Adrenal gland (tissue), 5 donors: ENCODE measurements around the gene TNFRSF25.

Experiments
- POLR2A ChIP-seq, 2 donors: fragments of 450-650 bp; IDR thresholded peaks; one replicate each; pipeline ENCODE4 v1.6.1; 2017; ENCODE audit warnings: antibody characterized with exemption in 2 of 2, mild to moderate bottlenecking in 2 of 2, moderate library complexity in 1 of 2
- TF ChIP-seq, protein P1 (sequence below), 6 experiments: fragments of 450-650 bp in 4 of 6; fragments of 200-600 bp in 2 of 6; sonication (generic) in 1 of 6; IDR thresholded peaks; 1 replicate in 5 of 6; 2 replicates in 1 of 6; pipeline versions ENCODE4 v1.5.1 to v1.8.0; 2016 to 2021; ENCODE audit warnings: antibody characterized with exemption in 6 of 6, mild to moderate bottlenecking in 2 of 6, moderate library complexity in 1 of 6
- donor health status: DM: no; HTN: no; CAD: no.

DNA sequence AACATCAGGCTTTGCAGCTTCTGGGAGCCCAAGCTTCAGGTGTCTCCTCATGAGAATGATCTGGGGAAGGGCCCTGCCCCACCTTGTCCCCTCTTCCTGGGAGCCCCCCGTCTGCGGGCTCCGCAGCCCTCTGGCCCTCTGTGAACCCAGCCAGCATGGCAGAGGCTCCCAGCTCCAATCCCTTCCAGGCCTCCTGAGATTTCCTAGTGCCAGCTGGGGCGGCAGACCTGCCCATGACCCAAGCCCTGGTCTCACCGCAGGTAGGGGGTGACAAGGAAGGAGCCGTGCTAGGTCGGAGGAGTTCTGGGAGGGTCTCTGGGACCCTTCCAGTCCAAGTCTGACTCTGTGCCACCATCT, 17.8 kb upstream of the TNFRSF25 start:
- no peak for TF ChIP-seq POLR2A (IDR thresholded peaks at IDR 0.05)
- TF ChIP-seq, protein P1, sequence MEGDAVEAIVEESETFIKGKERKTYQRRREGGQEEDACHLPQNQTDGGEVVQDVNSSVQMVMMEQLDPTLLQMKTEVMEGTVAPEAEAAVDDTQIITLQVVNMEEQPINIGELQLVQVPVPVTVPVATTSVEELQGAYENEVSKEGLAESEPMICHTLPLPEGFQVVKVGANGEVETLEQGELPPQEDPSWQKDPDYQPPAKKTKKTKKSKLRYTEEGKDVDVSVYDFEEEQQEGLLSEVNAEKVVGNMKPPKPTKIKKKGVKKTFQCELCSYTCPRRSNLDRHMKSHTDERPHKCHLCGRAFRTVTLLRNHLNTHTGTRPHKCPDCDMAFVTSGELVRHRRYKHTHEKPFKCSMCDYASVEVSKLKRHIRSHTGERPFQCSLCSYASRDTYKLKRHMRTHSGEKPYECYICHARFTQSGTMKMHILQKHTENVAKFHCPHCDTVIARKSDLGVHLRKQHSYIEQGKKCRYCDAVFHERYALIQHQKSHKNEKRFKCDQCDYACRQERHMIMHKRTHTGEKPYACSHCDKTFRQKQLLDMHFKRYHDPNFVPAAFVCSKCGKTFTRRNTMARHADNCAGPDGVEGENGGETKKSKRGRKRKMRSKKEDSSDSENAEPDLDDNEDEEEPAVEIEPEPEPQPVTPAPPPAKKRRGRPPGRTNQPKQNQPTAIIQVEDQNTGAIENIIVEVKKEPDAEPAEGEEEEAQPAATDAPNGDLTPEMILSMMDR (IDR thresholded peaks at IDR 0.05): no peak
